Smooth muscle cell (in vitro differentiated cells): ENCODE results near the gene CTXN1. TPM values are rescaled to one million over a fixed set of nuclear protein-coding genes. Genes with fewer than 3 reads are reported as not detected.

Experiments used
- DNase-seq: peaks from one replicate; lab custom pipeline; 2025; ENCODE audit not compliant: unreplicated experiment; lab: John Stamatoyannopoulos, UW
- H2AFZ ChIP-seq: fragments of 200-600 bp; sonication (generic); 2 replicates; pipeline ENCODE4 v1.6.0; 2016; ENCODE audit warnings: antibody characterized with exemption, low read depth, mild to moderate bottlenecking
- H3F3A ChIP-seq: fragments of 200-600 bp; sonication (generic); 2 replicates; pipeline ENCODE4 v1.6.0; 2017; ENCODE audit warnings: antibody characterized with exemption, low read depth
- H3K27ac ChIP-seq: fragments of 200-600 bp; sonication (generic); 2 replicates; pipeline ENCODE4 v1.5.1; 2016; ENCODE audit warnings: low read depth, mild to moderate bottlenecking
- H3K27me3 ChIP-seq: fragments of 200-600 bp; sonication (generic); 2 replicates; pipeline ENCODE4 v1.6.1; 2016; ENCODE audit warnings: low read depth, mild to moderate bottlenecking
- H3K36me3 ChIP-seq: fragments of 200-600 bp; sonication (generic); 2 replicates; pipeline ENCODE4 v1.5.1; 2016; ENCODE audit warnings: low read depth
- H3K4me1 ChIP-seq: fragments of 200-600 bp; sonication (generic); 2 replicates; pipeline ENCODE4 v1.5.1; 2016; ENCODE audit warnings: low read depth
- H3K4me2 ChIP-seq: fragments of 200-600 bp; sonication (generic); 2 replicates; pipeline ENCODE4 v1.6.0; 2016; ENCODE audit warnings: mild to moderate bottlenecking
- H3K4me3 ChIP-seq: fragments of 200-600 bp; sonication (generic); 2 replicates; pipeline ENCODE4 v1.5.1; 2016; ENCODE audit warnings: mild to moderate bottlenecking
- H3K79me2 ChIP-seq: fragments of 200-600 bp; sonication (generic); 2 replicates; pipeline ENCODE4 v1.6.0; 2016; ENCODE audit warnings: low read depth, mild to moderate bottlenecking
- H3K9ac ChIP-seq: fragments of 200-600 bp; sonication (generic); 2 replicates; pipeline ENCODE4 v1.6.0; 2016; ENCODE audit warnings: low read depth
- H3K9me3 ChIP-seq: fragments of 200-600 bp; sonication (generic); replicated peaks from 2 replicates; pipeline ENCODE4 v1.5.1; 2016; ENCODE audit warnings: low read depth
- H4K20me1 ChIP-seq: fragments of 200-600 bp; sonication (generic); 2 replicates; pipeline ENCODE4 v1.6.0; 2016; ENCODE audit warnings: low read depth
- CTCF ChIP-seq: fragments of 200-600 bp; sonication (generic); IDR thresholded peaks from 2 replicates; pipeline ENCODE4 v1.5.1; 2017; ENCODE audit warnings: borderline replicate concordance, mild to moderate bottlenecking, antibody characterized with exemption; ENCODE audit not compliant: insufficient read depth, poor library complexity, severe bottlenecking
- WGBS: methylation state at CpG from one replicate; pipeline ENCODE4 v1.1.7; 2016; ENCODE audit warnings: low lambda C conversion rate; 5-methylcytosine and 5-hydroxymethylcytosine counted together
- polyA plus RNA-seq: library from polyadenylated mRNA; unstranded; fragments of >200 nt; fragmentation: Nextera tagmentation; extraction: Ambion mirVana; gene quantifications from 2 replicates; pipeline ENCODE4 v1.2.1, GENCODE V29; 2016
- total RNA-seq: library from RNA; depleted of rRNA; stranded (reverse); fragments of >200 nt; gene quantifications from 2 replicates; pipeline ENCODE4 v1.2.3, GENCODE V29; 2014

Gene CTXN1
- total and polyA plus RNA-seq, 2 experiments from 2014 or later: 4.8 to 25.4 TPM

GRCh38 chr19:7925171-7925851, 624 bp downstream of the CTXN1 start:
- no peaks in the 10 kb centered on the region for H3K79me2 ChIP-seq
- H2AFZ ChIP-seq: no peak overlapping the region
- peak; percentile 45 for DNase-seq
- H3F3A ChIP-seq: peaks cover 7% of the 10 kb centered on the region
- H4K20me1 ChIP-seq: peaks cover 10% of the 10 kb centered on the region
- H3K36me3 ChIP-seq: no peaks in the 10 kb centered on the region
- no peaks in the 10 kb centered on the region for H3K4me1 ChIP-seq
- H3K9me3 ChIP-seq: no peaks in the 10 kb centered on the region
- H3K27me3 ChIP-seq: no peaks in the 10 kb centered on the region
- peak; percentile 94 for TF ChIP-seq CTCF
- H3K9ac ChIP-seq: no peak overlapping the region
- no peak overlapping the region for H3K27ac ChIP-seq
- WGBS: 0% methylated on average over 32 of the region's 98 CpGs
- peak overlapping the region; percentile 88 for H3K4me2 ChIP-seq
- peak overlapping the region; percentile 48 for H3K4me3 ChIP-seq

GRCh38 chr19:7924651-7925170, 1.2 kb downstream of the CTXN1 start:
- H3K4me1 ChIP-seq: no peaks in the 10 kb centered on the region

GRCh38 chr19:7924241-7924640, 1.7 kb downstream of the CTXN1 start:
- no peak overlapping the region for H3K27ac ChIP-seq
- TF ChIP-seq CTCF: no peak
- peaks cover 10% of the 10 kb centered on the region for H4K20me1 ChIP-seq
- WGBS: 90% methylated on average over 10 of the region's 12 CpGs
- no peaks in the 10 kb centered on the region for H3K79me2 ChIP-seq
- no peak overlapping the region for H3K4me3 ChIP-seq
- H2AFZ ChIP-seq: no peak overlapping the region
- no peak for DNase-seq
- H3K9me3 ChIP-seq: no peaks in the 10 kb centered on the region
- H3K27me3 ChIP-seq: no peaks in the 10 kb centered on the region
- no peaks in the 10 kb centered on the region for H3K4me1 ChIP-seq
- H3K4me2 ChIP-seq: no peak overlapping the region
- H3F3A ChIP-seq: no peaks in the 10 kb centered on the region
- no peak overlapping the region for H3K9ac ChIP-seq
- no peaks in the 10 kb centered on the region for H3K36me3 ChIP-seq

More at GRCh38 chr19:7924651-7925170, 1.2 kb downstream of the CTXN1 start:
- Histone ChIP-seq H3K36me3 (no peaks in the 10 kb centered on the region), H3K9me3 (no peaks in the 10 kb centered on the region), H3K27ac (no peak overlapping the region), H3K9ac (no peak overlapping the region), H3F3A (peaks cover 4% of the 10 kb centered on the region), H4K20me1 (peaks cover 10% of the 10 kb centered on the region), H2AFZ (no peak overlapping the region), H3K4me3 (peak overlapping the region; percentile 48), H3K79me2 (no peaks in the 10 kb centered on the region), H3K4me2 (peak overlapping the region; percentile 88), H3K27me3 (no peaks in the 10 kb centered on the region)
- 62% methylated on average over 29 of the region's 34 CpGs for WGBS
- no peak for DNase-seq
- TF ChIP-seq CTCF: no peak
